ENCODE measurements around the gene CSPG4. TPM values are rescaled to one million over a fixed set of nuclear protein-coding genes. Genes with fewer than 3 reads are reported as not detected.
"Not testable (repeated sequence)": the region's sequence is repeated elsewhere in the genome, so short reads cannot be mapped to it uniquely, and the experiment has no call there.

CSPG4 gene
- total and polyA plus RNA-seq, 2 of the 13 experiments (the other 11 are each of a cell fraction or from before 2014, with no cell fraction given) = 0.01 to 0.04 TPM

GRCh38 chr15:75754871-75755270 lies 42.2 kb upstream of the CSPG4 start:
- H4K20me1 ChIP-seq (ENCODE audit: insufficient read depth, low read length); H3K27ac ChIP-seq (ENCODE audit: extremely low read length, insufficient read depth, low read length); H3K27me3 ChIP-seq (ENCODE audit: control insufficient read depth in 1 of 2, insufficient read depth in 2 of 2, low read length in 2 of 2); H3K9ac ChIP-seq (ENCODE audit: insufficient read depth, low read depth, low read length); FAIRE-seq; POLR2A ChIA-PET; H3K79me2 ChIP-seq (ENCODE audit: insufficient read depth, low read length); H3K4me3 ChIP-seq (replicated peaks in 1 of 3; ENCODE audit: insufficient read depth in 1 of 3, low read depth in 2 of 3, low read length in 3 of 3); H3K36me3 ChIP-seq (replicated peaks in 1 of 2; ENCODE audit: control insufficient read depth in 1 of 2, insufficient read depth in 2 of 2, low read length in 2 of 2); H3K9me3 ChIP-seq (ENCODE audit: low read length); DNase-seq (ENCODE audit: low spot score); H2AFZ ChIP-seq (ENCODE audit: low read length); BruUV-seq (replicated peaks); ATAC-seq: not testable (repeated sequence)
- Histone ChIP-seq H3K4me1 (ENCODE audit: insufficient read depth, low read length) (peaks cover 20% of the 10 kb centered on the region), H3K4me2 (ENCODE audit: low read depth, low read length) (peak overlapping the region; percentile 39; the same call in 1 of the 2 replicates)
- intact Hi-C loops (cut with micrococcal nuclease; ENCODE audit: unreplicated experiment) (loop anchor here (10.0 kb wide), 1 partner anchor 50 kb away; no protein-coding TSS in a partner anchor), in situ Hi-C loops (cut with HindIII; ENCODE audit: extremely low pct_ligation_motif_present, low pct_unique_long_range_greater_than_20kb) (loop anchor here (25.0 kb wide), 1 partner anchor 518 kb away; no protein-coding TSS in a partner anchor)
- 4% methylated on average over 5 of the region's 5 CpGs for WGBS (ENCODE audit: low lambda C conversion rate)
- peak; percentile 82 for TF ChIP-seq CHD2 (IDR thresholded peaks at IDR 0.05; ENCODE audit: low read depth, low read length)
- CTCF ChIA-PET (ENCODE audit: low intra/inter-chr PET ratio, low total read pairs) = interaction anchor here (0.6 kb wide), 1 partner anchor 40 kb away, joined by 3 read pairs; no protein-coding TSS in a partner anchor

DNA sequence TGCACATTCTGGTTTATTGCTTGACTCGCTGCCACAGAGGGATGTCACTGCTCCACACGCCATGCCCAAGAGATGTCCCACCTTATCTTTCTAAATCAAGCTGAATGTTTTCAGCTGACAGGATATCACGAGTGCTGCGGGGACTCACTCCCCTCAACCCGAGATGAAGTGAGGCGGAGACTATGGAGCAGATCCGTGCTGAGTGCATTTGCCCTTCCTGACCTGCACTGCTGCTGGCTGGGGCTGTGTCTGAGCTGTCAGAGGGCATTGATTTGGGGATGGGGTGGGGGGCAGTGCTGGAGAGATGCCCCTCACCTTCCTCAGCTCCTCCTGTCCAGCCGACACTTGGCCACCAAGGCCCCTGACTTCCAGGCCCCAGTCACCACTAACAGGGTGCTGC lies 40.5 kb upstream of the CSPG4 start:
- Histone ChIP-seq H3K36me3 (replicated peaks in 1 of 2; ENCODE audit: control insufficient read depth in 1 of 2, insufficient read depth in 2 of 2, low read length in 2 of 2) (no peaks in the 10 kb centered on the region), H3K79me2 (ENCODE audit: insufficient read depth, low read length) (no peaks in the 10 kb centered on the region), H3K9me3 (ENCODE audit: low read length) (no peaks in the 10 kb centered on the region), H2AFZ (ENCODE audit: low read length) (no peak overlapping the region), H3K9ac (ENCODE audit: insufficient read depth, low read depth, low read length) (no peak overlapping the region), H3K27ac (ENCODE audit: extremely low read length, insufficient read depth, low read length) (no peak overlapping the region), H3K4me1 (ENCODE audit: insufficient read depth, low read length) (peaks cover 6% of the 10 kb centered on the region), H4K20me1 (ENCODE audit: insufficient read depth, low read length) (no peaks in the 10 kb centered on the region), H3K4me3 (replicated peaks in 1 of 3; ENCODE audit: insufficient read depth in 1 of 3, low read depth in 2 of 3, low read length in 3 of 3) (no peak overlapping the region), H3K4me2 (ENCODE audit: low read depth, low read length) (no peak overlapping the region), H3K27me3 (ENCODE audit: control insufficient read depth in 1 of 2, insufficient read depth in 2 of 2, low read length in 2 of 2) (no peaks in the 10 kb centered on the region; a peak in 1 of 5 replicates)
- TF ChIP-seq, protein P1, sequence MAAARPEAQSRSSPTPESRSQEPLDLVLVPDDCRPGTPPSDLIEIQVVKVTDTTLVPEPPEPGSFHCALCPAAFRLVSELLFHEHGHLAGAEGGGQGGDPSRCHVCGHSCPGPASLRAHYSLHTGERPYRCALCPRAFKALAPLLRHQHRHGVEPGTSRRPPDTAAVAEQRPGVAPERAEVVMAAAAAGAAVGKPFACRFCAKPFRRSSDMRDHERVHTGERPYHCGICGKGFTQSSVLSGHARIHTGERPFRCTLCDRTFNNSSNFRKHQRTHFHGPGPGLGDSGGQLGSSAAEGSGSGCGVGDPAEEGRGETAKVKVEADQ (CRISPR knock-in tag; IDR thresholded peaks at IDR 0.05; ENCODE audit: borderline replicate concordance) = no peak
- TF ChIP-seq ZKSCAN8 (CRISPR knock-in tag; IDR thresholded peaks at IDR 0.05; ENCODE audit: borderline replicate concordance) (no peak), JDP2 (CRISPR knock-in tag; IDR thresholded peaks at IDR 0.05; ENCODE audit: borderline replicate concordance) (no peak), ADNP (CRISPR knock-in tag; IDR thresholded peaks at IDR 0.05) (no peak), SNAPC5 (CRISPR knock-in tag; IDR thresholded peaks at IDR 0.05; ENCODE audit: borderline replicate concordance) (no peak), NBN (conservative IDR thresholded peaks at IDR 0.05) (no peak), ZNF34 (CRISPR knock-in tag; IDR thresholded peaks at IDR 0.05; ENCODE audit: borderline replicate concordance) (no peak)
- TF ChIP-seq, protein P2, sequence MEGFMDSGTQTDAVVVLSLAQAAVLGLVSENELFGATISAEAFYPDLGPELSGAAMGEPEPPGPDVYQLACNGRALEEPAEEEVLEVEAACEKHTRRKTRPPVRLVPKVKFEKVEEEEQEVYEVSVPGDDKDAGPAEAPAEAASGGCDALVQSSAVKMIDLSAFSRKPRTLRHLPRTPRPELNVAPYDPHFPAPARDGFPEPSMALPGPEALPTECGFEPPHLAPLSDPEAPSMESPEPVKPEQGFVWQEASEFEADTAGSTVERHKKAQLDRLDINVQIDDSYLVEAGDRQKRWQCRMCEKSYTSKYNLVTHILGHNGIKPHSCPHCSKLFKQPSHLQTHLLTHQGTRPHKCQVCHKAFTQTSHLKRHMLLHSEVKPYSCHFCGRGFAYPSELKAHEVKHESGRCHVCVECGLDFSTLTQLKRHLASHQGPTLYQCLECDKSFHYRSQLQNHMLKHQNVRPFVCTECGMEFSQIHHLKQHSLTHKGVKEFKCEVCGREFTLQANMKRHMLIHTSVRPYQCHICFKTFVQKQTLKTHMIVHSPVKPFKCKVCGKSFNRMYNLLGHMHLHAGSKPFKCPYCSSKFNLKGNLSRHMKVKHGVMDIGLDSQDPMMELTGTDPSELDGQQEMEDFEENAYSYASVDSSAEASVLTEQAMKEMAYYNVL (CRISPR knock-in tag; IDR thresholded peaks at IDR 0.05; ENCODE audit: borderline replicate concordance) = no peak
- TF ChIP-seq, protein P3, sequence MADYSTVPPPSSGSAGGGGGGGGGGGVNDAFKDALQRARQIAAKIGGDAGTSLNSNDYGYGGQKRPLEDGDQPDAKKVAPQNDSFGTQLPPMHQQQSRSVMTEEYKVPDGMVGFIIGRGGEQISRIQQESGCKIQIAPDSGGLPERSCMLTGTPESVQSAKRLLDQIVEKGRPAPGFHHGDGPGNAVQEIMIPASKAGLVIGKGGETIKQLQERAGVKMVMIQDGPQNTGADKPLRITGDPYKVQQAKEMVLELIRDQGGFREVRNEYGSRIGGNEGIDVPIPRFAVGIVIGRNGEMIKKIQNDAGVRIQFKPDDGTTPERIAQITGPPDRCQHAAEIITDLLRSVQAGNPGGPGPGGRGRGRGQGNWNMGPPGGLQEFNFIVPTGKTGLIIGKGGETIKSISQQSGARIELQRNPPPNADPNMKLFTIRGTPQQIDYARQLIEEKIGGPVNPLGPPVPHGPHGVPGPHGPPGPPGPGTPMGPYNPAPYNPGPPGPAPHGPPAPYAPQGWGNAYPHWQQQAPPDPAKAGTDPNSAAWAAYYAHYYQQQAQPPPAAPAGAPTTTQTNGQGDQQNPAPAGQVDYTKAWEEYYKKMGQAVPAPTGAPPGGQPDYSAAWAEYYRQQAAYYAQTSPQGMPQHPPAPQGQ (CRISPR knock-in tag; IDR thresholded peaks at IDR 0.05; ENCODE audit: borderline replicate concordance) = no peak
- intact Hi-C loops (cut with micrococcal nuclease; ENCODE audit: unreplicated experiment) = loop anchor here (10.0 kb wide), 1 partner anchor 52 kb away; no protein-coding TSS in a partner anchor
- BruUV-seq (replicated peaks) = no TSS peak
- in situ Hi-C loops (cut with HindIII; ENCODE audit: extremely low pct_ligation_motif_present, low pct_unique_long_range_greater_than_20kb) = loop anchor here (25.0 kb wide), 1 partner anchor 516 kb away; no protein-coding TSS in a partner anchor
- DNase-seq (ENCODE audit: low spot score) (no peak), ATAC-seq (no peak), FAIRE-seq (no peak)
- ChIA-PET CTCF (ENCODE audit: low intra/inter-chr PET ratio, low total read pairs) (interaction anchor here (0.9 kb wide), 1 partner anchor 49 kb away, joined by 5 read pairs; no protein-coding TSS in a partner anchor), POLR2A (no interaction called here)
- 48% methylated on average over 6 of the region's 8 CpGs for WGBS (ENCODE audit: low lambda C conversion rate)

All from HepG2 (cell line).